GM18517 (cell line): ENCODE data around the gene GRHL3.

ENCODE experiments used
- ATAC-seq: cut with Tn5 transposase; IDR thresholded peaks from one replicate; pipeline ENCODE4 v1.9.1; 2021; ENCODE audit warnings: mild to moderate bottlenecking, moderate library complexity; ENCODE audit not compliant: unreplicated experiment

The GRHL3 gene

GRCh38 chr1:24340770-24341169 is 21.6 kb downstream of the GRHL3 start:
- ATAC-seq, result no peak

- ATAC-seq, result no peak
These were observed 22.1 kb downstream of the GRHL3 start for GRCh38 chr1:24341260-24341659.

GRCh38 chr1:24343412-24344089 is 24.4 kb downstream of the GRHL3 start:
- ATAC-seq, result no peak

- no peak for ATAC-seq
These were observed 25.1 kb downstream of the GRHL3 start for GRCh38 chr1:24344090-24344742.

GRCh38 chr1:24345334-24345733 is 26.2 kb downstream of the GRHL3 start:
- ATAC-seq, result no peak

- no peak for ATAC-seq
These were observed 28.2 kb downstream of the GRHL3 start for GRCh38 chr1:24347159-24347934.

GRCh38 chr1:24348196-24348595 is 29.0 kb downstream of the GRHL3 start:
- ATAC-seq, result no peak

GRCh38 chr1:24349891-24350290 is 30.7 kb downstream of the GRHL3 start:
- no peak for ATAC-seq

GRCh38 chr1:24351247-24351646 is 32.1 kb downstream of the GRHL3 start:
- no peak for ATAC-seq

- no peak for ATAC-seq
These were observed 32.9 kb downstream of the GRHL3 start for GRCh38 chr1:24351918-24352627.

- no peak for ATAC-seq
These were observed 34.2 kb downstream of the GRHL3 start for GRCh38 chr1:24353292-24353891.

GRCh38 chr1:24355466-24355865 is 36.3 kb downstream of the GRHL3 start:
- ATAC-seq, result no peak

- no peak for ATAC-seq
These were observed 37.9 kb downstream of the GRHL3 start for GRCh38 chr1:24357038-24357437.

GRCh38 chr1:24360681-24361080 is 41.5 kb downstream of the GRHL3 start:
- ATAC-seq, result no peak

GRCh38 chr1:24361811-24362210 is 42.7 kb downstream of the GRHL3 start:
- ATAC-seq, result no peak

GRCh38 chr1:24362396-24362795 is 43.2 kb downstream of the GRHL3 start:
- no peak for ATAC-seq

GRCh38 chr1:24362982-24363614 is 43.9 kb downstream of the GRHL3 start:
- no peak for ATAC-seq

GRCh38 chr1:24363994-24364393 is 44.8 kb downstream of the GRHL3 start:
- no peak for ATAC-seq

GRCh38 chr1:24364605-24364974 is 45.4 kb downstream of the GRHL3 start:
- ATAC-seq, result no peak

- no peak for ATAC-seq
These were observed 46.0 kb downstream of the GRHL3 start for GRCh38 chr1:24364975-24365678.
